HCT116 (cell line): Measurements from ENCODE around the gene CDC42BPB. TPM values are rescaled to one million over a fixed set of nuclear protein-coding genes. Genes with fewer than 3 reads are reported as not detected.

Source experiments
- ATAC-seq: fragments of 200-7000 bp; cut with Tn5 transposase; 2 replicates; pipeline ENCODE4 v1.9.1; 2020; ENCODE audit warnings: mild to moderate bottlenecking, moderate library complexity
- BruUV-seq: library from RNA; stranded (reverse); fragments of 400-500 nt; replicated peaks from 2 replicates; lab custom pipeline; 2021; lab: Mats Ljungman, UMichigan
- CTCF ChIA-PET: fragments of 300-600 bp; sonication (Branson Sonifier 250); formaldehyde crosslinking; loops from one replicate; lab custom pipeline; 2021; ENCODE audit warnings: antibody characterized with exemption; lab: Charles Lee
- POLR2A ChIA-PET: fragments of 300-600, 350-600 bp; sonication (Branson Sonifier 250); formaldehyde crosslinking; loops from one replicate; lab custom pipeline; 2021; ENCODE audit warnings: antibody characterized with exemption; lab: Charles Lee
- RAD21 ChIA-PET, 2 experiments: fragments of 300-600 bp; sonication (Branson Sonifier 250); formaldehyde crosslinking; loops; one replicate each; lab custom pipeline; 2023; ENCODE audit warnings: low total read pairs in 2 of 2; ENCODE audit not compliant: uncharacterized antibody in 2 of 2, unreplicated experiment in 2 of 2, low non-redundant PET in 1 of 2; lab: Charles Lee
- DNase-seq: peaks from one replicate; pipeline ENCODE4 v3.0.0-alpha.2; 2010; ENCODE audit warnings: low read depth, low spot score
- H2AFZ ChIP-seq: fragments of 200-600 bp; shearing (Covaris generic), sonication (generic); 2 replicates; pipeline ENCODE4 v1.6.1; 2017; ENCODE audit warnings: low read depth, mixed run types, mixed read lengths, antibody characterized with exemption, low read length; ENCODE audit not compliant: poor library complexity, severe bottlenecking
- H3K27ac ChIP-seq: 2 replicates; pipeline ENCODE4 v1.5.1; 2012; ENCODE audit warnings: low read depth, low read length
- H3K27me3 ChIP-seq: fragments of 200-600 bp; sonication (generic); 2 replicates; pipeline ENCODE4 v1.6.1; 2016; ENCODE audit warnings: mixed run types, low read length, mixed read lengths; ENCODE audit not compliant: insufficient read depth
- H3K36me3 ChIP-seq, 2 experiments: fragments of 200-500 bp in 1 of 2; fragments of 200-600 bp in 1 of 2; sonication (Bioruptor generic) in 1 of 2; sonication (generic) in 1 of 2; 2 replicates each; pipeline versions ENCODE4 v1.5.1 to v1.6.1; 2014 to 2016; ENCODE audit warnings: low read length in 2 of 2, inconsistent platforms in 1 of 2, mixed read lengths in 1 of 2, mixed run types in 1 of 2; ENCODE audit not compliant: insufficient read depth in 2 of 2, control insufficient read depth in 1 of 2
- H3K4me1 ChIP-seq, 2 experiments: fragments of 200-600 bp in 1 of 2; sonication (generic) in 1 of 2; 2 replicates each; pipeline versions ENCODE4 v1.5.1 to v1.6.1; 2012 to 2017; ENCODE audit warnings: low read length in 2 of 2, inconsistent platforms in 1 of 2, mild to moderate bottlenecking in 1 of 2, mixed read lengths in 1 of 2, mixed run types in 1 of 2, moderate library complexity in 1 of 2; ENCODE audit not compliant: insufficient read depth in 2 of 2, control insufficient read depth in 1 of 2
- H3K4me2 ChIP-seq: fragments of 200-600 bp; sonication (generic); 2 replicates; pipeline ENCODE4 v1.6.1; 2017; ENCODE audit warnings: mixed run types, low read length, mixed read lengths
- H3K4me3 ChIP-seq, 2 experiments: fragments of 200-600 bp in 1 of 2; sonication (generic) in 1 of 2; replicated peaks in 1 of 2; 2 replicates each; pipeline ENCODE4 v1.5.1; 2011 to 2016; ENCODE audit warnings: low read length in 2 of 2, control low read depth in 1 of 2, low read depth in 1 of 2, mild to moderate bottlenecking in 1 of 2, mixed read lengths in 1 of 2, mixed run types in 1 of 2
- H3K79me2 ChIP-seq: fragments of 200-600 bp; sonication (generic); 2 replicates; pipeline ENCODE4 v1.6.1; 2017; ENCODE audit warnings: mild to moderate bottlenecking, mixed run types, low read length, moderate library complexity, mixed read lengths; ENCODE audit not compliant: insufficient read depth
- H3K9ac ChIP-seq: fragments of 200-600 bp; sonication (generic); 2 replicates; pipeline ENCODE4 v1.6.1; 2016; ENCODE audit warnings: low read length, mixed read lengths
- H3K9me2 ChIP-seq: fragments of 200-600 bp; sonication (generic), shearing (Covaris generic); 2 replicates; pipeline ENCODE4 v1.6.1; 2017; ENCODE audit warnings: mixed run types, mild to moderate bottlenecking, moderate library complexity; ENCODE audit not compliant: insufficient read depth
- H3K9me3 ChIP-seq, 2 experiments: fragments of 200-500 bp in 1 of 2; fragments of 200-600 bp in 1 of 2; sonication (Bioruptor generic) in 1 of 2; sonication (generic) in 1 of 2; 2 replicates each; pipeline ENCODE4 v1.6.1; 2014 to 2017; ENCODE audit warnings: low read length in 2 of 2, mixed read lengths in 2 of 2, inconsistent platforms in 1 of 2, low read depth in 1 of 2, mild to moderate bottlenecking in 1 of 2, mixed run types in 1 of 2, moderate library complexity in 1 of 2; ENCODE audit not compliant: control insufficient read depth in 1 of 2, insufficient read depth in 1 of 2
- H4K20me1 ChIP-seq: fragments of 200-600 bp; sonication (generic), shearing (Covaris generic); 2 replicates; pipeline ENCODE4 v1.6.1; 2017; ENCODE audit warnings: mixed run types, mild to moderate bottlenecking, moderate library complexity; ENCODE audit not compliant: insufficient read depth
- CBX3 ChIP-seq: IDR thresholded peaks from 2 replicates; pipeline ENCODE4 v1.6.1; 2012; ENCODE audit warnings: low read depth
- CEBPB ChIP-seq: IDR thresholded peaks from 2 replicates; pipeline ENCODE4 v1.6.1; 2012; ENCODE audit warnings: low read depth
- EZH2phosphoT487 ChIP-seq: fragments of 200-600 bp; IDR thresholded peaks from 2 replicates; pipeline ENCODE4 v1.6.1; 2018; ENCODE audit warnings: antibody characterized with exemption, borderline replicate concordance
- JUND ChIP-seq: IDR thresholded peaks from 2 replicates; pipeline ENCODE4 v1.6.1; 2012
- POLR2AphosphoS5 ChIP-seq: IDR thresholded peaks from 2 replicates; pipeline ENCODE4 v1.6.1; 2011; ENCODE audit warnings: mild to moderate bottlenecking, low read depth, low read length, moderate library complexity
- SP1 ChIP-seq: IDR thresholded peaks from 2 replicates; pipeline ENCODE4 v1.6.1; 2012; ENCODE audit warnings: low read depth
- SRF ChIP-seq: IDR thresholded peaks from 2 replicates; pipeline ENCODE4 v1.6.1; 2012; ENCODE audit warnings: low read depth
- YY1 ChIP-seq: IDR thresholded peaks from 2 replicates; pipeline ENCODE4 v1.6.1; 2011; ENCODE audit warnings: low read length, low read depth, moderate library complexity, mild to moderate bottlenecking; ENCODE audit not compliant: insufficient replicate concordance; ENCODE audit errors: extremely low read depth
- intact Hi-C: fragments of 100-400 bp; cut with micrococcal nuclease; formaldehyde crosslinking; loops from 2 replicates; pipeline ENCODE4 v1.10.0; 2022
- total RNA-seq: library from RNA; stranded (reverse); gene quantifications from one replicate; pipeline ENCODE4 v1.2.1, GENCODE V29; 2021; ENCODE audit not compliant: unreplicated experiment

Gene CDC42BPB
- total RNA-seq, 1 experiment from 2014 or later, result 85.6 TPM

DNA sequence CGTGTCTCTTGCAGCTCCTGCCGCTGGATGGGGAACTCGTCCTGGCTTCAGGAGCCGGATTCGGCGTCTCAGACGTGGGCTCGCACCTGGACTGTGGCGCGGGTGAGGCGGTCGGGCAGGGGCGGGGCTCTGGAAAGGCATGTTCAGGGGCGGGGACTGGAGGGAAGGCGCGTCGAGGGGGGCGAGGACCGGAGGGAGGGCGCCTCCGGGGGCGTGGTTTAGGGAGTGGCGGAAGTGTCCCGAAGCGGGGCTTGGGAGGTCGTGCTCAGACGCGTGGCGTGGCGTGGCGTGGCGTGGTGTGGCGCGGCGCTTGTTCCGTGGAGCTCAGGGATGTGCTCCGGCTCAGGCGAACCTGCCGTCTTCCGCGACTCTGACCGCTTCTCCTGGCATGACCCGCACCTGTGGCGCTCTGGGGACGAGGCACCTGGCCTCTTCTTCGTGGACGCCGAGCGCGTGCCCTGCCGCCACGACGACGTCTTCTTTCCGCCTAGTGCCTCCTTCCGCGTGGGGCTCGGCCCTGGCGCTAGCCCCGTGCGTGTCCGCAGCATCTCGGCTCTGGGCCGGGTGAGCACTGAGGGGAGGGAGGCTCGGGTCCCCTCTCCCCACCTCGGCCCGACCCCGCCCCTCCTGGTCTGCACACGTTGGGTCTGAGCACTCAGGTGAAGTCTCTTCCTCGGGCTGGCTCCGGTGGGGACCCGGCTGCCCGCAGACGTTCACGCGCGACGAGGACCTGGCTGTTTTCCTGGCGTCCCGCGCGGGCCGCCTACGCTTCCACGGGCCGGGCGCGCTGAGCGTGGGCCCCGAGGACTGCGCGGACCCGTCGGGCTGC is 128.7 kb downstream of the CDC42BPB start:
- BruUV-seq, result no TSS peak
- ATAC-seq, result peak; percentile 83
- peak overlapping the region; percentile 99 for H3K4me2 ChIP-seq
- no peaks in the 10 kb centered on the region for H3K9me3 ChIP-seq
- peak overlapping the region; percentile 47 to 64 for H3K4me3 ChIP-seq
- CTCF ChIA-PET, result no interaction called here
- TF ChIP-seq SRF, result no peak
- TF ChIP-seq SP1, result no peak
- TF ChIP-seq JUND, result no peak
- TF ChIP-seq POLR2AphosphoS5, result peak; percentile 53; the same call in 1 of the 2 replicates
- TF ChIP-seq, all 23 proteins: peak for 1
- H2AFZ ChIP-seq, result no peak overlapping the region
- H3K79me2 ChIP-seq, result no peaks in the 10 kb centered on the region
- intact Hi-C loops, result loop anchor here (10.0 kb wide), 1 partner anchor 404 kb away; no protein-coding TSS in a partner anchor
- H3K4me1 ChIP-seq, result peaks cover 22 to 38% of the 10 kb centered on the region in 2 experiments
- no peaks in the 10 kb centered on the region for H3K27me3 ChIP-seq
- ChIA-PET POLR2A (no interaction called here), RAD21 (no interaction called here)
- H3K36me3 ChIP-seq, result no peaks in the 10 kb centered on the region
- peak overlapping the region; percentile 46; the same call in 1 of the 2 replicates for H3K27ac ChIP-seq
- H3K9me2 ChIP-seq, result no peaks in the 10 kb centered on the region
- H3K9ac ChIP-seq, result peak overlapping the region; percentile 75
- DNase-seq, result peak; percentile 52
- no peaks in the 10 kb centered on the region for H4K20me1 ChIP-seq

DNA sequence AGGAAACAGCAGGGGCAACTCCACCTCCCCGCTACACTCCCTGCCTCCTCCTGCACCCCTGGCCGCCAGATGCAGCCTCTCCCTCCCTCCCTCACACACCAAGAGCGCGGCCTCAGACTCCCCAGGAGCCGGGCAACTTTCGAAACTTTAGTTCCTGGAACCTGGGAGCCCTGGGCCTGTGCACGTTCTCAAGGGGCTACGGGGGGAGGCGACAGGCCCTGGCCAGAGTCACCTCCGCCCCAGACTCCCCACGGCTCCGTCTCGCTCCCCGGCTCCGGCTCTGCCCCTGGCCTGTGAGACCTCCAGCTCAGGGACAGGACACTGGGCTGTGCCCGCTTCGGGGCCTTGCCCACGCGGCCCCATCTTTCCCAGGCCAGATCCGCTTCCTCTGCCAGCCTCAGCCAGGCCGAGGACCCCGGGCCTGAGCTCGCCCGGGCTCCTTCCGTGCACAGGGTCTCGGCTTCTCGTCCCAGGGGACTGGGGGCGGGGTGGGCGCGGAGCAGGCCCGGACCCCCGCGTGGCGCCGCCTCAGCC is 129.4 kb downstream of the CDC42BPB start:
- no peaks in the 10 kb centered on the region for H3K27me3 ChIP-seq
- peak overlapping the region; percentile 99 for H3K4me2 ChIP-seq
- H3K4me1 ChIP-seq, result peaks cover 22 to 38% of the 10 kb centered on the region in 2 experiments
- H3K36me3 ChIP-seq, result no peaks in the 10 kb centered on the region
- ChIA-PET POLR2A (no interaction called here), RAD21 (no interaction called here), CTCF (interaction anchor here (1.0 kb wide), 1 partner anchor 234 kb away, joined by 3 read pairs; no protein-coding TSS in a partner anchor)
- peak overlapping the region; percentile 46; the same call in 1 of the 2 replicates for H3K27ac ChIP-seq
- no peaks in the 10 kb centered on the region for H3K9me2 ChIP-seq
- DNase-seq, result no peak
- TSS peak; percentile 47 for BruUV-seq
- peak overlapping the region; percentile 47 to 64 for H3K4me3 ChIP-seq
- H3K9ac ChIP-seq, result peak overlapping the region; percentile 75
- no peak overlapping the region for H2AFZ ChIP-seq
- H3K79me2 ChIP-seq, result no peaks in the 10 kb centered on the region
- H4K20me1 ChIP-seq, result no peaks in the 10 kb centered on the region
- intact Hi-C loops, result loop anchor here (10.0 kb wide), 1 partner anchor 403 kb away; no protein-coding TSS in a partner anchor
- H3K9me3 ChIP-seq, result no peaks in the 10 kb centered on the region
- TF ChIP-seq CBX3 (no peak), CEBPB (no peak), YY1 (no peak), EZH2phosphoT487 (no peak), POLR2AphosphoS5 (no peak), JUND (no peak), SRF (no peak)
- TF ChIP-seq, all 23 proteins: peak for 0
- peak; percentile 50 for ATAC-seq
